ENCODE results near the gene EHBP1. TPM values are rescaled to one million over a fixed set of nuclear protein-coding genes. Genes with fewer than 3 reads are reported as not detected.

The EHBP1 gene
- total and polyA plus RNA-seq, 11 donors, result 5.2 to 34.2 (median 18.1) TPM

DNA sequence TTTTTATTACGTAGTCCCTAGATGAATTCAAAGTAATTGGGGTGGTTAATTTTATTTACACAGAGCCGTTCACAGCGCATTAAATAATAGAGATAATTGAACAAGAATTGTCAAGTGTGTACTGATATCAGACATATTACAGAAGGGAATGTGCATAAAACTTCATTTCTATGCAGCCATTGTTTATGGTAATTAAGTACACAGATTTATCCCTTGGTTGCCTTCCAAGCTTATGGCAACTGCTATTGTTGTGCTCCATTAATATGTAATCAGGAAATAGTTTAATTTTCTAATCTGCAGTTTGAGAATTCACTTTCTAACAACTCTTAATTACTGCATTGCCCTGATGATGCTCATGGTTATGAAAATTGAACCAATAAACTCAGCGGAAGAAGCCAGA is 297.8 kb downstream of the EHBP1 start:
- H3K9me3 ChIP-seq, result no peaks in the 10 kb centered on the region
- peaks cover 0 to 10% (median 0%) of the 10 kb centered on the region in 12 donors for H3K4me1 ChIP-seq
- H3K36me3 ChIP-seq, result peaks cover 0 to 20% (median 0%) of the 10 kb centered on the region in 9 donors
- no peaks in the 10 kb centered on the region for H3K27me3 ChIP-seq
- H3K27ac ChIP-seq, result no peak overlapping the region
- H3K4me3 ChIP-seq, result no peak overlapping the region
- 92 to 95% (median 94%) methylated on average over 4 of the region's 4 CpGs for WGBS, 4 donors
- intact Hi-C loops (cut with DNase I), result no loop called here
- TF ChIP-seq, protein P1, sequence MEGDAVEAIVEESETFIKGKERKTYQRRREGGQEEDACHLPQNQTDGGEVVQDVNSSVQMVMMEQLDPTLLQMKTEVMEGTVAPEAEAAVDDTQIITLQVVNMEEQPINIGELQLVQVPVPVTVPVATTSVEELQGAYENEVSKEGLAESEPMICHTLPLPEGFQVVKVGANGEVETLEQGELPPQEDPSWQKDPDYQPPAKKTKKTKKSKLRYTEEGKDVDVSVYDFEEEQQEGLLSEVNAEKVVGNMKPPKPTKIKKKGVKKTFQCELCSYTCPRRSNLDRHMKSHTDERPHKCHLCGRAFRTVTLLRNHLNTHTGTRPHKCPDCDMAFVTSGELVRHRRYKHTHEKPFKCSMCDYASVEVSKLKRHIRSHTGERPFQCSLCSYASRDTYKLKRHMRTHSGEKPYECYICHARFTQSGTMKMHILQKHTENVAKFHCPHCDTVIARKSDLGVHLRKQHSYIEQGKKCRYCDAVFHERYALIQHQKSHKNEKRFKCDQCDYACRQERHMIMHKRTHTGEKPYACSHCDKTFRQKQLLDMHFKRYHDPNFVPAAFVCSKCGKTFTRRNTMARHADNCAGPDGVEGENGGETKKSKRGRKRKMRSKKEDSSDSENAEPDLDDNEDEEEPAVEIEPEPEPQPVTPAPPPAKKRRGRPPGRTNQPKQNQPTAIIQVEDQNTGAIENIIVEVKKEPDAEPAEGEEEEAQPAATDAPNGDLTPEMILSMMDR (IDR thresholded peaks at IDR 0.05), result no peak
- no peak for TF ChIP-seq POLR2A (IDR thresholded peaks at IDR 0.05)
- DNase-seq, result no peak
- no peak for ATAC-seq

DNA sequence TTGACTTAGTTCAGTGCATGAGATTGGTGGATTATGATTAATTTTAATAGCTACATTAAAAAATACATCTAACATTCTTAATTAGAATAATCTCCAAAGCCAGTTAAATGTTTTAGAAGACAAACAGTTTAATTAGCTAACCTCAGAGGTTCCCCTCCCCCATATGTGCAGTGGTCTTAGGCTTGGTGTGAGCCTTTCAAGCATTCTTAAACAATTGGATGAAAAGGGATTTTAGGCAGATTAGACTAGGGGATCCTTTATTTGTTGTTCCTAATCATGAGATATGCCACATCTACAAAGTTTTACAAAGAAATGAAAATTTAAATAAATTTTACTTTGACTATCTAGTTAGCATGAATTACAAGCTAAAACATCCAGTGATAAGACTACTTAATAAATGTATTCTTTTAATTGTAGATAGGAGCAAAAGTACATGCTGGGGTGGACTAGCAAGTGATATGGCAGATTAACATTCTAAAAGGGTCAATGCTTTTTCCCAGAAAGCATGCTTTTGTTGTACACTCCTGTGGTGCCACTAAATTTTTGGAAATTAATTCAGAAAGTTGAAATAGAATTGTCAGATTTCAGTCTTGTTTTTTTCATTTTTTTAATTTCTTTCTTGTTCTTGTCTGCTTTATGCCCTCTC is 302.4 kb downstream of the EHBP1 start:
- intact Hi-C loops (cut with DNase I), result no loop called here
- TF ChIP-seq, protein P1 (IDR thresholded peaks at IDR 0.05), result no peak
- TF ChIP-seq POLR2A (IDR thresholded peaks at IDR 0.05), result no peak
- peaks cover 0 to 21% (median 0%) of the 10 kb centered on the region in 9 donors for H3K36me3 ChIP-seq
- ATAC-seq (no peak), DNase-seq (no peak)
- no peak overlapping the region for H3K27ac ChIP-seq
- H3K27me3 ChIP-seq, result no peaks in the 10 kb centered on the region
- H3K4me3 ChIP-seq, result no peak overlapping the region
- no peaks in the 10 kb centered on the region for H3K4me1 ChIP-seq
- no peaks in the 10 kb centered on the region for H3K9me3 ChIP-seq

DNA sequence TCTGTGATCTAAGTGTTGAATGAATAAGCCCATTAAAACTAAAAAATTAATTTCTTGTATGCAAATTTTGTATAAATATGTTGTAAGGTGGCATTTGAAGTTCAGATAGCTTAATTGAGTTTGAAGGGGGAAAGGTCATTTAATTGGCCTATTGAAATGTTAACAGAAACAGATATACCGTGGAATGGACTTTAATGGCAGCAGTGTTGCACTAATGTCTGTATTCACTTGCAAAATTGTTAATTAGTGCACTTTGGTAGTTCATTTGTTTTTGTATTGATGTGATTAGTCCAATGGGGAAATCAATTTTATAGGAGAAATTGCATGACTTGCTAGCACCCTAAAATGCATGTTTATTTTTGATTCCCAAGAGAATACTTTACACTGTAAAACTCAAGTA is 303.3 kb downstream of the EHBP1 start:
- ATAC-seq (no peak), DNase-seq (no peak)
- intact Hi-C loops (cut with DNase I), result no loop called here
- Histone ChIP-seq H3K4me3 (no peak overlapping the region), H3K27me3 (no peaks in the 10 kb centered on the region), H3K27ac (no peak overlapping the region), H3K4me1 (no peaks in the 10 kb centered on the region), H3K36me3 (peaks cover 0 to 30% (median 0%) of the 10 kb centered on the region in 9 donors), H3K9me3 (no peaks in the 10 kb centered on the region)
- WGBS, 4 donors, result 91 to 95% (median 94%) methylated on average over 1 of the region's 1 CpG
- TF ChIP-seq, protein P1 (IDR thresholded peaks at IDR 0.05), result no peak
- TF ChIP-seq POLR2A (IDR thresholded peaks at IDR 0.05), result no peak

DNA sequence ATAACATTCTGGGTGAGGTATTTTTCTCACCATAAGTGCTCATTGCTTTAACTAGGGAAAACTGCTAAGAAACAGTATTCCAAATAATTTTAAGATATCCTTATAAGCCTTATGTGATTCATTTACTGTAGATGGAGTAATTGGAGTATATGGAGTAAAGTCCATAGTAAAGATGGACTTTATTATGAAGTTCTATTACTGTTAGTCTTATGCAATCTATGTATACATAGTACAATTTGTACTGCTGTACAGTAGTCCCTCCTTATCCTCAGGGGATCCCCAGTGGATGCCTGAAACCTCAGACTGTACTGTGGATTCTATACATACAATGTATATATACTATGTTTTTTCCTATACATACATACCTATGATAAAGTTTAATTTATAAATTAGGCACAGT is 304.0 kb downstream of the EHBP1 start:
- ATAC-seq (no peak), DNase-seq (no peak)
- intact Hi-C loops (cut with DNase I), result no loop called here
- Histone ChIP-seq H3K27ac (no peak overlapping the region), H3K9me3 (no peaks in the 10 kb centered on the region), H3K4me1 (no peaks in the 10 kb centered on the region), H3K36me3 (peaks cover 0 to 36% (median 0%) of the 10 kb centered on the region in 9 donors), H3K4me3 (no peak overlapping the region), H3K27me3 (no peaks in the 10 kb centered on the region)
- TF ChIP-seq, protein P1 (IDR thresholded peaks at IDR 0.05), result no peak
- no peak for TF ChIP-seq POLR2A (IDR thresholded peaks at IDR 0.05)
